Cortex of kidney (tissue), 1 donor: ENCODE results near the gene BIVM.

ENCODE experiments used
- DNase-seq: peaks from one replicate; lab custom pipeline; 2025; lab: John Stamatoyannopoulos, UW

BIVM gene

DNA sequence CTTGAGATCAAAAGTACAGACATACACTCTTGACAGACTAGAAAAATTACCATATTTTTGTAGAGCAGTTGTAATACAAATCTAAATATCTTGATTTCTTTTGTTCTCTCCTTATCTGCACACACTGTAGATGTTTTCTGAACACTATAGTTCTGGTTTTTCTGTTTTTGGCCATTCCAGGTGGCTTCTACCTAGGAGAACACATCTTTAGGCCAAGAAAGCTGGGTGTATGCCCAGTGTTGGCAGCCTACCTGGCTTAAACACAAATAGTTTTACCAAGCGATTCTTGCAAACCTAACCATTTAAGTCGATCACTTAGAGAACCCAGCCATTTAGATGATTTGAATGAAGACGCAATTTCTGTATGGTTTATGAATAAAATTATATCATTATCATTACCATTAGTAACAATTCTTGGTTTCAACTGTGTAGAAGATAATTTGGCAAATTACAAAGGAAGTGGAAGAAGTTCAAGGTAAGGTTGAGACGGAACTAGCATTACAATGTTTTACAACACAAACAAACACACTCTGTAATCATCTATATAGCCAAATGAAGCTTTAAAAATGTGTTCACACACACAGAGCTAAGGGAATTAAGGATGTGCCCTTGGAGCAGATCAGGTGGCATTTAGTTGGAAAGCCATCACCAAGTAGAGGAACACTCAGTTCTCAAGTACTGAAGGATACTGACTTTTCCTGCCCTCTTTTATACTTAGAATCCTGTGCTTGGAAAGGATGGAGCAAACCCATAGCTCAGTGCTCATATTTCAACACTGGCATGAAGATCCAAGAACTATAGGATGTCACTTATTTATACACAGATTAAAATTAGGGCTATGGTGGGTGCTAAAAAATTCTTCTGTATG, 83.1 kb downstream of the BIVM start:
- DNase-seq, result no peak
